Smooth muscle cell (in vitro differentiated cells): ENCODE measurements around the gene PPIL4. TPM values are rescaled to one million over a fixed set of nuclear protein-coding genes. Genes with fewer than 3 reads are reported as not detected.

Experiments
- DNase-seq: peaks from one replicate; lab custom pipeline; 2025; ENCODE audit not compliant: unreplicated experiment; lab: John Stamatoyannopoulos, UW
- H2AFZ ChIP-seq: fragments of 200-600 bp; sonication (generic); 2 replicates; pipeline ENCODE4 v1.6.0; 2016; ENCODE audit warnings: antibody characterized with exemption, low read depth, mild to moderate bottlenecking
- H3F3A ChIP-seq: fragments of 200-600 bp; sonication (generic); 2 replicates; pipeline ENCODE4 v1.6.0; 2017; ENCODE audit warnings: antibody characterized with exemption, low read depth
- H3K27ac ChIP-seq: fragments of 200-600 bp; sonication (generic); 2 replicates; pipeline ENCODE4 v1.5.1; 2016; ENCODE audit warnings: low read depth, mild to moderate bottlenecking
- H3K27me3 ChIP-seq: fragments of 200-600 bp; sonication (generic); 2 replicates; pipeline ENCODE4 v1.6.1; 2016; ENCODE audit warnings: low read depth, mild to moderate bottlenecking
- H3K36me3 ChIP-seq: fragments of 200-600 bp; sonication (generic); 2 replicates; pipeline ENCODE4 v1.5.1; 2016; ENCODE audit warnings: low read depth
- H3K4me1 ChIP-seq: fragments of 200-600 bp; sonication (generic); 2 replicates; pipeline ENCODE4 v1.5.1; 2016; ENCODE audit warnings: low read depth
- H3K4me2 ChIP-seq: fragments of 200-600 bp; sonication (generic); 2 replicates; pipeline ENCODE4 v1.6.0; 2016; ENCODE audit warnings: mild to moderate bottlenecking
- H3K4me3 ChIP-seq: fragments of 200-600 bp; sonication (generic); 2 replicates; pipeline ENCODE4 v1.5.1; 2016; ENCODE audit warnings: mild to moderate bottlenecking
- H3K79me2 ChIP-seq: fragments of 200-600 bp; sonication (generic); 2 replicates; pipeline ENCODE4 v1.6.0; 2016; ENCODE audit warnings: low read depth, mild to moderate bottlenecking
- H3K9ac ChIP-seq: fragments of 200-600 bp; sonication (generic); 2 replicates; pipeline ENCODE4 v1.6.0; 2016; ENCODE audit warnings: low read depth
- H3K9me3 ChIP-seq: fragments of 200-600 bp; sonication (generic); replicated peaks from 2 replicates; pipeline ENCODE4 v1.5.1; 2016; ENCODE audit warnings: low read depth
- H4K20me1 ChIP-seq: fragments of 200-600 bp; sonication (generic); 2 replicates; pipeline ENCODE4 v1.6.0; 2016; ENCODE audit warnings: low read depth
- WGBS: methylation state at CpG from one replicate; pipeline ENCODE4 v1.1.7; 2016; ENCODE audit warnings: low lambda C conversion rate; 5-methylcytosine and 5-hydroxymethylcytosine counted together
- polyA plus RNA-seq: library from polyadenylated mRNA; unstranded; fragments of >200 nt; fragmentation: Nextera tagmentation; extraction: Ambion mirVana; gene quantifications from 2 replicates; pipeline ENCODE4 v1.2.1, GENCODE V29; 2016
- total RNA-seq: library from RNA; depleted of rRNA; stranded (reverse); fragments of >200 nt; gene quantifications from 2 replicates; pipeline ENCODE4 v1.2.3, GENCODE V29; 2014
- TF ChIP-seq, protein P1 (sequence below): fragments of 200-600 bp; sonication (generic); IDR thresholded peaks from 2 replicates; pipeline ENCODE4 v1.5.1; 2017; ENCODE audit warnings: borderline replicate concordance, mild to moderate bottlenecking, antibody characterized with exemption; ENCODE audit not compliant: insufficient read depth, poor library complexity, severe bottlenecking

Gene PPIL4
- total and polyA plus RNA-seq, 2 experiments from 2014 or later, result 30.8 to 64.8 TPM

DNA sequence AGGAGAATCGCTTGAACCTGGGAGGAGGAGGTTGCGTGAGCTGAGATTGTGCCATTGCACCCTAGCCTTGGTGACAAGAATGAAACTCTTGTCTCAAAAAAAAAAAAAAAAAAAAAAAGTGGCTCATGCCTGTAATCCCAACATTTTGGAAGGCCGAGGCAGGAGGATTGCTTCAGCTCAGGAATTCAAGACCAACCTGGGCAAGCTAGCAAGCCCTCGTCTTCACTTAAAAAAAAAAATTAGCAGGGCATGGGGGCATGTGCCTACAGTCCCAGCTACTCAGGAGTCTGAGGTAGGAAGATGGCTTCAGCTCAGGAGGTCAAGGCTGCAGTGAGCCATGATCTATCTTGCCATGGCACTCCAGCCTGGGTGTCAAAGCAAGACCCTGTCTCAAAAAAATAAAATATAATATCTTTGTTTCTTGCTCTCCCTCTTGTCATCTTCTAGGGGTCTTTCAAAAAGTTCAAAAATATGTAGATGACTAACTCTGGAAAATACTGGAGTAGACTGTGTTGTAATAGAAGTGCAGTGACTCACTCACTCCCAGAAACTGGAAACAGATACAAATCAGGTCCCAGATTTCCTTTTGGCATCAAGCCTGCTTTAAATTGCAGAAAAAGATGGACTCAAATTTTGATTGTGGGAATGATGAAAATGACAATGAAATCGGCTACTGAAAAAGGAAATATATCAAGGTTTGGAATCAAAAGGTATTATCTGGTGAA lies 17.5 kb upstream of the PPIL4 start:
- Histone ChIP-seq H2AFZ (no peak overlapping the region), H3K79me2 (peaks cover 11% of the 10 kb centered on the region), H3K27me3 (peaks cover 20% of the 10 kb centered on the region), H3K4me2 (peak overlapping the region; percentile 22), H3K36me3 (no peaks in the 10 kb centered on the region), H3K4me1 (peaks cover 10% of the 10 kb centered on the region), H3K27ac (peak overlapping the region; percentile 61), H3K9me3 (no peaks in the 10 kb centered on the region), H4K20me1 (peaks cover 15% of the 10 kb centered on the region), H3K9ac (no peak overlapping the region), H3K4me3 (no peak overlapping the region), H3F3A (no peaks in the 10 kb centered on the region)
- TF ChIP-seq, protein P1, sequence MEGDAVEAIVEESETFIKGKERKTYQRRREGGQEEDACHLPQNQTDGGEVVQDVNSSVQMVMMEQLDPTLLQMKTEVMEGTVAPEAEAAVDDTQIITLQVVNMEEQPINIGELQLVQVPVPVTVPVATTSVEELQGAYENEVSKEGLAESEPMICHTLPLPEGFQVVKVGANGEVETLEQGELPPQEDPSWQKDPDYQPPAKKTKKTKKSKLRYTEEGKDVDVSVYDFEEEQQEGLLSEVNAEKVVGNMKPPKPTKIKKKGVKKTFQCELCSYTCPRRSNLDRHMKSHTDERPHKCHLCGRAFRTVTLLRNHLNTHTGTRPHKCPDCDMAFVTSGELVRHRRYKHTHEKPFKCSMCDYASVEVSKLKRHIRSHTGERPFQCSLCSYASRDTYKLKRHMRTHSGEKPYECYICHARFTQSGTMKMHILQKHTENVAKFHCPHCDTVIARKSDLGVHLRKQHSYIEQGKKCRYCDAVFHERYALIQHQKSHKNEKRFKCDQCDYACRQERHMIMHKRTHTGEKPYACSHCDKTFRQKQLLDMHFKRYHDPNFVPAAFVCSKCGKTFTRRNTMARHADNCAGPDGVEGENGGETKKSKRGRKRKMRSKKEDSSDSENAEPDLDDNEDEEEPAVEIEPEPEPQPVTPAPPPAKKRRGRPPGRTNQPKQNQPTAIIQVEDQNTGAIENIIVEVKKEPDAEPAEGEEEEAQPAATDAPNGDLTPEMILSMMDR, result no peak
- 81% methylated on average over 5 of the region's 5 CpGs for WGBS
- DNase-seq, result no peak

DNA sequence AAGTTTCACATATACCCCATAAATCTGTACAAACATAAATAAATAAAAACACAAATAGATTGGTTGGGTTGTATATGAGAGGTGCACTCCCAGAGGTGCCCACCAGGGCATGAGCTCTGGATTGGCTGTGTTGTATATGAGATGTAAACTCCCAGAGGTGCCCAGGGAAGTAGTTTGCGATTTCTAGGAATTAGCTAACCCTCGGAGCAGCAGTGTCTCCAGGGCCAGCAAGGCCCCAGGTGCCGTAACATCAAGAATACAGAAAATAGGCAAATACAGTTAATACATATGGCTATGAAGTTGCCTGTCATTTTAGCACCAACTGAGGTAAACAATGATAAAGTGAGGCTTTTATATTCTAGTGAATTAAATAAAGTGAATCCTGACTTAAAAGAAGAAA lies 14.9 kb upstream of the PPIL4 start:
- 68% methylated on average over 3 of the region's 3 CpGs for WGBS

DNA sequence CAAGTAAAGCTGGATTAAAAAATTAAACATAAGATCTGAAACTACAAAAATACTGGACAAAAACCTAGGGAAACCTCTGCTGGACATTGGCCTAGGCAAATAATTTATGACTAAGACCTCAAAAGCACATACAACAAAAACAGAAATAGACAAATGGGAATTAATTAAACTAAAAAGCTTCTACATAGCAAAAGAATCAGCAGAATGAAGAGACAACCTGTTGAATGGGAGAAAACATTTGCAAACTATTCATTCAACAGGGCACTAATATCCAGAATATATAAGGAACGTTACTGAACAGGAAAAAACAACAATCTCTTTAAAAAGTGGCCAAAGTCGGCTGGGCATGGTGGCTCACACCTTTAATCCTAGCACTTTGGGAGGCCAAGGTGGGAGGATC lies 13.5 kb upstream of the PPIL4 start:
- no peak overlapping the region for H3K4me3 ChIP-seq
- no peaks in the 10 kb centered on the region for H4K20me1 ChIP-seq
- peaks cover 53% of the 10 kb centered on the region for H3K27me3 ChIP-seq
- 84% methylated on average over 2 of the region's 2 CpGs for WGBS
- H3K4me1 ChIP-seq, result no peaks in the 10 kb centered on the region
- no peak overlapping the region for H2AFZ ChIP-seq
- no peak overlapping the region for H3K27ac ChIP-seq
- H3K9ac ChIP-seq, result no peak overlapping the region
- H3K9me3 ChIP-seq, result no peaks in the 10 kb centered on the region
- no peak overlapping the region for H3K4me2 ChIP-seq
- H3K36me3 ChIP-seq, result no peaks in the 10 kb centered on the region
- DNase-seq, result no peak
- TF ChIP-seq, protein P1, result no peak
- no peaks in the 10 kb centered on the region for H3F3A ChIP-seq
- no peaks in the 10 kb centered on the region for H3K79me2 ChIP-seq

More for the DNA sequence above, 14.9 kb upstream of the PPIL4 start:
- no peak overlapping the region for H2AFZ ChIP-seq
- H3K9ac ChIP-seq, result no peak overlapping the region
- no peak overlapping the region for H3K27ac ChIP-seq
- no peaks in the 10 kb centered on the region for H4K20me1 ChIP-seq
- no peaks in the 10 kb centered on the region for H3K36me3 ChIP-seq
- no peak overlapping the region for H3K4me2 ChIP-seq
- TF ChIP-seq, protein P1, result peak; percentile 39
- no peak overlapping the region for H3K4me3 ChIP-seq
- peaks cover 40% of the 10 kb centered on the region for H3K27me3 ChIP-seq
- no peaks in the 10 kb centered on the region for H3K79me2 ChIP-seq
- no peak for DNase-seq
- H3K9me3 ChIP-seq, result no peaks in the 10 kb centered on the region
- H3F3A ChIP-seq, result no peaks in the 10 kb centered on the region
- H3K4me1 ChIP-seq, result peaks cover 5% of the 10 kb centered on the region

DNA sequence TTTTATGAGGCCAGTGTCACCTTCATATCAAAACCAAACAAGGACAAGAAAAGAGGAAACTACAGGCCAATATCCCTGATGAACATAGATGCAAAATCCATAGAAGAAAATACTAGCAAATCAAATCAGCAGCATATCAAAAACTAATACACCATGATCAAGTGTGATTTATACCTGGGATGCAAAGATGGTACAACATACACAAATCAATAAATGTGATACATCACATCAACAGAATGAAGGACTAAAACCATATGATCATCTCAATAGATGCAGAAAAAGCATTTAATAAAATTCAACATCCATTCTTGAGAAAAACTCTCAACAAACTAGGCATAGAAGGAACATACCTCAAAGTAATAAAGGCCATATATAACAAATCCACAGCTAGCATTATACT lies 12.2 kb upstream of the PPIL4 start:
- Histone ChIP-seq H3K36me3 (no peaks in the 10 kb centered on the region), H3K4me3 (no peak overlapping the region), H3K79me2 (no peaks in the 10 kb centered on the region), H3F3A (no peaks in the 10 kb centered on the region), H3K9me3 (no peaks in the 10 kb centered on the region), H3K27me3 (peaks cover 63% of the 10 kb centered on the region), H4K20me1 (no peaks in the 10 kb centered on the region), H3K27ac (no peak overlapping the region), H2AFZ (no peak overlapping the region), H3K4me2 (no peak overlapping the region), H3K9ac (no peak overlapping the region), H3K4me1 (no peaks in the 10 kb centered on the region)
- no peak for DNase-seq
- TF ChIP-seq, protein P1, result no peak
